IPS-18c (cell line): ENCODE data around the gene PDZRN3.

ENCODE experiments used
- H3K4me3 ChIP-seq: 2 replicates; pipeline ENCODE4 v1.7.0; 2013; ENCODE audit warnings: low read depth, mild to moderate bottlenecking, low read length, moderate library complexity; ENCODE audit not compliant: insufficient read depth
- H3K9me3 ChIP-seq: one replicate; pipeline ENCODE4 v1.6.1; 2013; ENCODE audit warnings: mild to moderate bottlenecking, low read length, moderate library complexity; ENCODE audit not compliant: control insufficient read depth, insufficient read depth

Gene PDZRN3

GRCh38 chr3:73624821-73625665, at the start of gene PDZRN3:
Gene PDZRN3, minus strand, starts transcription at chr3:73624941.
- no peaks in the 10 kb centered on the region for H3K9me3 ChIP-seq
- H3K4me3 ChIP-seq: peak within 1 kb of the TSS; percentile 62

- no peaks in the 10 kb centered on the region for H3K9me3 ChIP-seq
- no peak overlapping the region for H3K4me3 ChIP-seq
Observed at GRCh38 chr3:73674280-73674679, 49.5 kb upstream of the PDZRN3 start.

- H3K4me3 ChIP-seq: no peak overlapping the region
- H3K9me3 ChIP-seq: no peaks in the 10 kb centered on the region
Observed at GRCh38 chr3:73669260-73669659, 44.5 kb upstream of the PDZRN3 start.

DNA sequence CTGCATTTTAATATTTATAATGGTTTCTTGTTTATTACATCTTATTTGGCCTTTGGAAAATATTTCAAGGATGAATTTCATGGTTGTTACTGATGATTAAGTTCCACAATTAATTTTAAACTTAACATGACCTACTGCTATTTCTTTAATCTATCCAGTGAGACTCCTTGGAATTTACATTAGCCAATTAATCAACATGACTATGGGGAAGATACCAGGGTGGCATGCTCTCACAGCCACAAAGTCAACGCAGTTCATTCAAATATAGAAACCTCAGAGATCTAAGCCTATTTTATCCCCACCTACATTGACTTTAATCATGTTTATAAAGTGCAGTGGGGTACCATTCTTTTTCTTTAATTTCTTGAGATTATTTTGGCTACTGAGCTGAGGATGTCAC, 43.6 kb upstream of the PDZRN3 start:
- Histone ChIP-seq H3K4me3 (no peak overlapping the region), H3K9me3 (no peaks in the 10 kb centered on the region)

GRCh38 chr3:73667889-73668288, 43.1 kb upstream of the PDZRN3 start:
- no peaks in the 10 kb centered on the region for H3K9me3 ChIP-seq

DNA sequence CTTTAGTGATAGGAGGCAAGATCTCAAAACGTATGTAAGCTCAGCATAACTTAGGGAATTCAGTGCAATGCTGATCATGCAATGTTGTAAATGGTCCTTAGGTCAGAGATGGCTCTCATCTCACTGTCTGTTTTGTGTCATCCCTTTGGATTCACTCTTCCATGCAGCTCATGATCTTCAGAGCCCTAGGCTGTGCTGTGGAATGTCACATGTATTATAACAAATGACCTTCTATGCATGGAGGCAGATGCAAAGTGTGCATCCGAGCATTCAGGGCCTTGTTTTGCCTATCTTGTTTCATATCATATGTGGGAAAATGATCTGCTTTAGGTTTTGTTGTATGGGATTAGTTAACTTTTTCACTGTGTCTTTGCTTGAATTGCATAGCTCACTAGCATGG, 40.5 kb upstream of the PDZRN3 start:
- no peaks in the 10 kb centered on the region for H3K9me3 ChIP-seq
- H3K4me3 ChIP-seq: no peak overlapping the region

More at GRCh38 chr3:73667889-73668288, 43.1 kb upstream of the PDZRN3 start:
- no peak overlapping the region for H3K4me3 ChIP-seq

DNA sequence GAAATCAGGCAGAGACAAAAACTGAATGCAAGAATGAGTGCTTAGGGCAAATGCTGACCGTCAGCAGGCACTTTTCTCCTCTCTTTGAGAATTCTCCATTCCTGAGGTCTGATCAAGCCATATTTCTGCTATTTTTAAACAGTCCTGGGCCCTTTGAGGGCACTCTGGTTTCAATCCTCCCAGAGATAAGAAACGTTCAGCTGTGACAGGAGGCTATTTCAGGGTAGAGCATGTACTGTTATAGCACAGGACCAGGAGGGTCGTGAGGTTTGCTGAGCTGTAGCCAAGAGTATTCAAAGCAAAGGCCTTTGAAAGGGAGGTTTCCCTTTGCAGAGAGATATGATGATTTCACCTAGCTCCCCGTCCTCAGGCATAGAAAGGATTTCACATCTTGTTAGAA, 39.6 kb upstream of the PDZRN3 start:
- Histone ChIP-seq H3K9me3 (no peaks in the 10 kb centered on the region), H3K4me3 (no peak overlapping the region)

DNA sequence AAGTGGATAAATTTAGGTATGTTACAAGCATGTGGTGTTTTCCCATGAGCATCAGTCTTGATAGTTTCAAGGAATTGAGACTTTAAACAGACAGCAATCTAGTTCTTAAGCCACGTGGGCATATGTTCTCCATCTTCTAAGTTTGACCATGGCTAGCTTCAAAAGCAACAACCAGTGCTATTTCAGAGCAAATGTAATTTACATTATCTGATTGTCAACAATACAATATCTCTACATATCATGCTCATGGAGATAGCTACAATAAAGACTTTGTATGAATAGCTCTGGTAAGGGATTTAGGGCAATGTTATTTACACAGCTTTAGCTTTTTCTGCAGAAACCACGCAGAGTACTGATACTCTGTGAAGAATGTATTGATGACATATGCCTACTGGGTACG, 38.8 kb upstream of the PDZRN3 start:
- no peaks in the 10 kb centered on the region for H3K9me3 ChIP-seq
- no peak overlapping the region for H3K4me3 ChIP-seq

GRCh38 chr3:73661265-73661664, 36.5 kb upstream of the PDZRN3 start:
- Histone ChIP-seq H3K9me3 (no peaks in the 10 kb centered on the region), H3K4me3 (no peak overlapping the region)

DNA sequence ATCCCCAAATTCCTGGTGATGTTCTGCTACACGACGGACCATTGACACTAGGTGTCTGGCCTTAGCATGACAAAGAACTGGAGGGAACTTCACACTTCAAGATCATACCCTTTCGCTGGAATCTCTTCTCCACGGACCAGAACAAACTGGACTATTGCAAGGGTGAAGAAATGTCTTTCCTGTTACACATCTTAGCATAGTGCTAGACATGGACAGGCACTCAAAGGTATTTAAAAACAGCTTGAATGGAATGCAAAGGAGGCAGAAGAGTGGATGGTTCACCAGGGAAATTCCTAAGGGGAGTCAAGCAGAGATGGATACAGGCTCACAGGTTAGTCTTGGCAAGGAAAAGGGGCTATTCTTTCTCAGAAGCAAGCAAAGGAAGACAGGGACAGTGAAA, 33.5 kb upstream of the PDZRN3 start:
- Histone ChIP-seq H3K4me3 (no peak overlapping the region), H3K9me3 (no peaks in the 10 kb centered on the region)

DNA sequence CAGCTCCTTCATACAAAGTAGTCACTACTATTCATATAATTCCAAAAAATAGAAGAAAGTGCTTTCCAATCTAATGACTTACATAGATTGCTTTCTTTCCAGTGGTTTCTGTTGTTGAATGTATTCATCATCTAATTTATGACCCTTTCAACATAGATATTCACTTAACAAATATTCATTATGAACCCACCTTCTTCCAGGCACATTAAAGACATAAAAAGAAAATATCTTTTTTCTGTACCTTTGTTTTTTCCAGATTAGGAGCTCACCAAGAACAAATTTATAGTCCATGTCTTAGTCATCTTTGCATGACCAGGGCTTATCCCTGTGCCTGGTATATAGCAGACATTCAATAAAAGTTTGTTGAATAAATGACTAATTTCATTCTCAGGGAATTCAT, 32.4 kb upstream of the PDZRN3 start:
- no peaks in the 10 kb centered on the region for H3K9me3 ChIP-seq
- H3K4me3 ChIP-seq: no peak overlapping the region

DNA sequence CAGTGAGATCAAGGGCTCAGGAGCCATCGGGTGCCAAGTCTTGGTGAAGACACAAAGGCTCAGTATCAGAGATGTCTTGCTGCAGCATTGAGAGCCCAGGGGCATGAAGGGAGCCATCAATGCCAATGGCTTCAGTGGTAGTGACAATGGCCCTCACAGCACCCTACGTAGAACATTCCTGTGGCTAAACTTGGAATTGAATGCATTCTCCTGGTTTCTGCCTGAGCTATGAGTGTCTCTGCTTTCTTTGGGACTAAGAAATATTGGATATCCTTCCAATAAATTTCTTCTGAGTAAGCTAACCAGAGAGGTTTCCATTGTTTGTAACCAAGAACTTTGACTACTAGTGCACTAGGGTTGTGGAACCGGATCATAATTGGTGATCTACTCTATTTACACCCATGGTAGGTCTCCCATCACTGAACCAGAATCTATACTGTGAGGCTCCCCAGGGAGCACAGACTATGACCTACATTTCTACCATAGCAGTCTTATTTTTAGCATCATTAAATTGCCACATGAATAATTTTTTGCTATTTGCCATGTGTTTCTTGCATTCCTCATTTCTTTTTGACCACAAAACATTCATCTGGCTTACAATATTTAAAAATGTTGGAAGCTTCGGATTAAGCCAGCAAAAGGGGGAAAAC, 31.6 kb upstream of the PDZRN3 start:
- Histone ChIP-seq H3K4me3 (no peak overlapping the region), H3K9me3 (no peaks in the 10 kb centered on the region)

GRCh38 chr3:73655197-73655596, 30.5 kb upstream of the PDZRN3 start:
- Histone ChIP-seq H3K9me3 (no peaks in the 10 kb centered on the region), H3K4me3 (no peak overlapping the region)

DNA sequence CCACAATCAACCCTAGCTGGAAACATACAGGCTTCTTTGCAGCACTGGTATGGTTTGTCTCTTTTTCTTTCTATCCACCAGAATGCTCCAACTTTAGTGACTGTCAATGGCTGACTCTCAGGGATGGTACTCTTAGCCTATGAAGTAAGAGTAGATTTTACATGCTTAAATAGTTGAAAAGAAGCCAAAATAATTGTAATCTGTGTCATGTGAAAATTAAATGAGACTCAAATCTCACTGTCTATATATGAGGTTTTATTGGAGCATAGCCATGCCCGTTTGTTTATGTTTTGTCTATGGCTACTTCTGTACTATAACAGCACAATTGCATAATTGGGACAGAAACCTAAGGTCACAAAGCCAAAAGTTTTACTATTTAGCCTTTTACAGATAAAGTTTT, 29.1 kb upstream of the PDZRN3 start:
- H3K4me3 ChIP-seq: no peak overlapping the region
- H3K9me3 ChIP-seq: no peaks in the 10 kb centered on the region

- Histone ChIP-seq H3K9me3 (no peaks in the 10 kb centered on the region), H3K4me3 (no peak overlapping the region)
Observed at GRCh38 chr3:73653351-73653750, 28.6 kb upstream of the PDZRN3 start.

- H3K9me3 ChIP-seq: no peaks in the 10 kb centered on the region
- no peak overlapping the region for H3K4me3 ChIP-seq
Observed at GRCh38 chr3:73652896-73653295, 28.2 kb upstream of the PDZRN3 start.

GRCh38 chr3:73637042-73637441, 12.3 kb upstream of the PDZRN3 start:
- Histone ChIP-seq H3K4me3 (no peak overlapping the region), H3K9me3 (no peaks in the 10 kb centered on the region)

DNA sequence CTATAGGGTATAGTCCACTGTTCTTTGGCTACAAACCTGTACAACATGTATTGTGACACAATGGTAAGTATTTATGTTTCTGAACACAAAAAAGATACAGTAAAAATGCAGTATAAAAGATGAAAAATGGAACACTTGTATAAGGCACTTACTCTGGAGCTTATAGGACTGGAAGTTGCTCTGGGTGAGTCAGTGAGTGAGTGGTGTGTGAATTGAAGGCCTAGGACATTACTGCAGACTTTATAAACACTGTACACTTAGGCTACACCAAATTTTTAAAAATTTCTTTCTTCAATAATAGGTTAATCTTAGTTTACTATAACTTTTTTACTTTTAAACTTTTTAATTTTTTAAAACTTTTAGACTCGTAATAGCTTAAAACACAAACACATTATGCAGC, 10.5 kb upstream of the PDZRN3 start:
- no peaks in the 10 kb centered on the region for H3K9me3 ChIP-seq
- H3K4me3 ChIP-seq: no peak overlapping the region
